IMR-90 (cell line): ENCODE results near the gene ABCA5. TPM values are rescaled to one million over a fixed set of nuclear protein-coding genes. Genes with fewer than 3 reads are reported as not detected.
A peak's percentile ranks its signal among the peaks of the same experiment; 100 is the strongest.

Experiments
- ATAC-seq: fragments of 200-7000 bp; cut with Tn5 transposase; 2 replicates; pipeline ENCODE4 v1.9.1; 2020; ENCODE audit warnings: low read depth, mild to moderate bottlenecking, moderate library complexity
- BruUV-seq: library from RNA; stranded (reverse); fragments of 400-500 nt; replicated peaks from 2 replicates; lab custom pipeline; 2021; lab: Mats Ljungman, UMichigan
- CTCF ChIA-PET: fragments of 300-600 bp; formaldehyde crosslinking; extraction: SDS; loops from one replicate; lab custom pipeline; 2021; ENCODE audit warnings: antibody characterized with exemption; lab: Yijun Ruan, JAX
- POLR2A ChIA-PET: fragments of 300-600 bp; sonication (Branson Sonifier 250); formaldehyde crosslinking; loops from one replicate; lab custom pipeline; 2022; ENCODE audit warnings: antibody characterized with exemption; ENCODE audit not compliant: unreplicated experiment; lab: Charles Lee
- DNase-seq: peaks from one replicate; pipeline ENCODE4 v3.0.0; 2013
- H2AFZ ChIP-seq: replicated peaks from 2 replicates; pipeline ENCODE3; 2013; ENCODE audit warnings: low read length, mild to moderate bottlenecking; ENCODE audit not compliant: poor library complexity
- H2AK5ac ChIP-seq: 2 replicates; pipeline ENCODE4 v1.6.1; 2013; ENCODE audit warnings: low read depth, low read length, inconsistent platforms
- H2AK9ac ChIP-seq: replicated peaks from 2 replicates; pipeline ENCODE3; 2013; ENCODE audit warnings: mild to moderate bottlenecking, low read depth, low read length, moderate library complexity; ENCODE audit not compliant: poor library complexity
- H2BK120ac ChIP-seq: 2 replicates; pipeline ENCODE4 v1.6.1; 2013; ENCODE audit warnings: low read depth, low read length, inconsistent platforms
- H2BK15ac ChIP-seq: 3 replicates; pipeline ENCODE4 v1.6.1; 2013; ENCODE audit warnings: low read depth, low read length, inconsistent platforms
- H2BK20ac ChIP-seq: 2 replicates; pipeline ENCODE4 v1.6.1; 2013; ENCODE audit warnings: low read depth, mild to moderate bottlenecking, inconsistent platforms, low read length, moderate library complexity
- H2BK5ac ChIP-seq: 2 replicates; pipeline ENCODE4 v1.6.1; 2013; ENCODE audit warnings: mild to moderate bottlenecking, low read depth, low read length, inconsistent platforms; ENCODE audit not compliant: poor library complexity, severe bottlenecking
- H3K14ac ChIP-seq: replicated peaks from 2 replicates; pipeline ENCODE4 v1.6.1; 2013; ENCODE audit warnings: low read depth, low read length, inconsistent platforms
- H3K18ac ChIP-seq: 2 replicates; pipeline ENCODE4 v1.6.1; 2013; ENCODE audit warnings: low read depth, low read length, control low read depth
- H3K23ac ChIP-seq: 2 replicates; pipeline ENCODE4 v1.6.1; 2013; ENCODE audit warnings: low read depth, low read length, inconsistent platforms
- H3K27ac ChIP-seq: 2 replicates; pipeline ENCODE4 v1.5.1; 2013; ENCODE audit warnings: mild to moderate bottlenecking, control low read depth, low read length; ENCODE audit not compliant: insufficient read depth
- H3K27me3 ChIP-seq: 2 replicates; pipeline ENCODE4 v1.6.1; 2013; ENCODE audit warnings: low read length; ENCODE audit not compliant: control insufficient read depth, insufficient read depth
- H3K36me3 ChIP-seq: 2 replicates; pipeline ENCODE4 v1.6.1; 2013; ENCODE audit warnings: low read length, mixed read lengths; ENCODE audit not compliant: control insufficient read depth, insufficient read depth
- H3K4ac ChIP-seq: 2 replicates; pipeline ENCODE4 v1.6.1; 2013; ENCODE audit warnings: low read depth, low read length, inconsistent platforms
- H3K4me1 ChIP-seq: 2 replicates; pipeline ENCODE4 v1.6.1; 2013; ENCODE audit warnings: low read length, mixed read lengths; ENCODE audit not compliant: control insufficient read depth, insufficient read depth
- H3K4me2 ChIP-seq: 2 replicates; pipeline ENCODE4 v1.6.1; 2013; ENCODE audit warnings: low read depth, mild to moderate bottlenecking, control low read depth, low read length, moderate library complexity
- H3K4me3 ChIP-seq: 2 replicates; pipeline ENCODE4 v1.5.1; 2013; ENCODE audit warnings: low read depth, mild to moderate bottlenecking, control low read depth, low read length, moderate library complexity; ENCODE audit not compliant: insufficient read depth
- H3K56ac ChIP-seq: 2 replicates; pipeline ENCODE4 v1.6.1; 2013; ENCODE audit warnings: low read length, inconsistent platforms; ENCODE audit not compliant: insufficient read depth; ENCODE audit errors: extremely low read depth
- H3K79me1 ChIP-seq, 2 experiments: 2 replicates each; pipeline ENCODE4 v1.6.1; 2013; ENCODE audit warnings: low read length in 2 of 2, inconsistent platforms in 1 of 2, low read depth in 1 of 2
- H3K9ac ChIP-seq: 2 replicates; pipeline ENCODE4 v1.6.1; 2013; ENCODE audit warnings: low read depth, low read length, control low read depth
- H3K9me1 ChIP-seq: 2 replicates; pipeline ENCODE4 v1.6.1; 2013; ENCODE audit warnings: low read length, inconsistent platforms; ENCODE audit not compliant: insufficient read depth
- H3K9me3 ChIP-seq: 2 replicates; pipeline ENCODE4 v1.6.1; 2013; ENCODE audit warnings: low read length; ENCODE audit not compliant: control insufficient read depth, insufficient read depth
- H4K20me1 ChIP-seq: 2 replicates; pipeline ENCODE4 v1.6.1; 2013; ENCODE audit warnings: low read length, inconsistent platforms; ENCODE audit not compliant: insufficient read depth
- H4K5ac ChIP-seq: 2 replicates; pipeline ENCODE4 v1.6.1; 2013; ENCODE audit warnings: mild to moderate bottlenecking, low read depth, low read length, control low read depth
- H4K8ac ChIP-seq, 2 experiments: 2 replicates each; pipeline ENCODE4 v1.6.1; 2013; ENCODE audit warnings: low read depth in 2 of 2, low read length in 2 of 2, control low read depth in 1 of 2, inconsistent platforms in 1 of 2
- H4K91ac ChIP-seq: 2 replicates; pipeline ENCODE4 v1.6.1; 2013; ENCODE audit warnings: low read depth, low read length, inconsistent platforms; ENCODE audit not compliant: insufficient read depth
- BHLHE40 ChIP-seq: fragments of 150-350 bp; IDR thresholded peaks from 2 replicates; pipeline ENCODE4 v1.6.1; 2016; ENCODE audit warnings: mild to moderate bottlenecking, low read depth, low read length
- CEBPB ChIP-seq: IDR thresholded peaks from 2 replicates; pipeline ENCODE4 v1.6.1; 2012; ENCODE audit warnings: low read depth, low read length, improper control_type of control experiment
- CHD1 ChIP-seq: IDR thresholded peaks from 2 replicates; pipeline ENCODE4 v1.6.1; 2012; ENCODE audit warnings: low read depth, low read length, improper control_type of control experiment
- FOS ChIP-seq: fragments of 150-350 bp; IDR thresholded peaks from 2 replicates; pipeline ENCODE4 v1.6.1; 2016; ENCODE audit warnings: low read depth, low read length
- MAFK ChIP-seq: IDR thresholded peaks from 2 replicates; pipeline ENCODE4 v1.6.1; 2012; ENCODE audit warnings: low read depth, low read length, improper control_type of control experiment
- MXI1 ChIP-seq: IDR thresholded peaks from 2 replicates; pipeline ENCODE4 v1.6.1; 2012; ENCODE audit warnings: low read depth, mild to moderate bottlenecking, low read length, moderate library complexity, borderline replicate concordance
- NFE2L2 ChIP-seq: fragments of 150-350 bp; IDR thresholded peaks from 2 replicates; pipeline ENCODE4 v1.6.1; 2016; ENCODE audit warnings: low read depth, mild to moderate bottlenecking, low read length
- POLR2A ChIP-seq: IDR thresholded peaks from 2 replicates; pipeline ENCODE4 v1.6.1; 2012; ENCODE audit warnings: mild to moderate bottlenecking, low read depth, low read length
- RAD21 ChIP-seq: IDR thresholded peaks from 2 replicates; pipeline ENCODE4 v1.6.1; 2012; ENCODE audit warnings: low read length, improper control_type of control experiment
- RCOR1 ChIP-seq: IDR thresholded peaks from 2 replicates; pipeline ENCODE4 v1.6.1; 2012; ENCODE audit warnings: mild to moderate bottlenecking, low read length, improper control_type of control experiment; ENCODE audit not compliant: insufficient replicate concordance
- RFX5 ChIP-seq: IDR thresholded peaks from 2 replicates; pipeline ENCODE4 v1.8.0; 2012; ENCODE audit warnings: low read depth, mild to moderate bottlenecking, low read length, moderate library complexity
- SMC3 ChIP-seq: fragments of 150-350 bp; IDR thresholded peaks from 2 replicates; pipeline ENCODE4 v1.6.1; 2016; ENCODE audit warnings: low read depth, mild to moderate bottlenecking, antibody characterized with exemption, low read length, moderate library complexity
- WGBS, 2 experiments: methylation state at CpG; one replicate each; pipeline versions ENCODE4 v1.1.5 to v1.1.7; 2013; ENCODE audit warnings: missing lambda C conversion rate in 2 of 2; ENCODE audit not compliant: insufficient read length in 1 of 2; ENCODE audit errors: extremely low coverage in 2 of 2; 5-methylcytosine and 5-hydroxymethylcytosine counted together
- dilution Hi-C: fragments of 300-500 bp; cut with HindIII; formaldehyde crosslinking; loops from one replicate; pipeline ENCODE4 v1.14.3; 2018; ENCODE audit warnings: low sequenced_read_pairs; ENCODE audit not compliant: unreplicated experiment
- in situ Hi-C: fragments of 300-500 bp; cut with MboI; formaldehyde crosslinking; loops from 3 replicates; pipeline ENCODE4 v1.14.3; 2019; ENCODE audit warnings: low sequenced_read_pairs, inconsistent platforms, mixed read lengths
- intact Hi-C: fragments of 100-400 bp; cut with micrococcal nuclease; formaldehyde crosslinking; loops from 2 replicates; pipeline ENCODE4 v1.10.0; 2022
- polyA plus RNA-seq, 3 experiments: library from polyadenylated mRNA; depleted of rRNA; stranded (reverse); fragments of >200 nt; gene quantifications; 2 replicates each; pipeline ENCODE4 v1.2.3, GENCODE V29; 2012; ENCODE audit warnings: low replicate concordance in 1 of 3
- total RNA-seq: library from RNA; depleted of rRNA; stranded (reverse); fragments of >200 nt; gene quantifications from 2 replicates; pipeline ENCODE4 v1.2.3, GENCODE V29; 2012
- TF ChIP-seq, protein P1 (sequence below): conservative IDR thresholded peaks from 2 replicates; pipeline ENCODE4 v1.5.1; 2012; ENCODE audit warnings: mild to moderate bottlenecking, low read depth, low read length, improper control_type of control experiment
- TF ChIP-seq, protein P2 (sequence below): fragments of 150-350 bp; IDR thresholded peaks from 2 replicates; pipeline ENCODE4 v1.6.1; 2017; ENCODE audit warnings: mild to moderate bottlenecking, antibody characterized with exemption, low read length, low read depth
- TF ChIP-seq, protein P3 (sequence below): fragments of 150-350 bp; IDR thresholded peaks from 2 replicates; pipeline ENCODE4 v1.6.1; 2016; ENCODE audit warnings: low read depth, mild to moderate bottlenecking, low read length, moderate library complexity, borderline replicate concordance

Gene ABCA5
- total and polyA plus RNA-seq, 2 of the 4 experiments (the other 2 are of a cell fraction) = 1.3 to 2.3 TPM

DNA sequence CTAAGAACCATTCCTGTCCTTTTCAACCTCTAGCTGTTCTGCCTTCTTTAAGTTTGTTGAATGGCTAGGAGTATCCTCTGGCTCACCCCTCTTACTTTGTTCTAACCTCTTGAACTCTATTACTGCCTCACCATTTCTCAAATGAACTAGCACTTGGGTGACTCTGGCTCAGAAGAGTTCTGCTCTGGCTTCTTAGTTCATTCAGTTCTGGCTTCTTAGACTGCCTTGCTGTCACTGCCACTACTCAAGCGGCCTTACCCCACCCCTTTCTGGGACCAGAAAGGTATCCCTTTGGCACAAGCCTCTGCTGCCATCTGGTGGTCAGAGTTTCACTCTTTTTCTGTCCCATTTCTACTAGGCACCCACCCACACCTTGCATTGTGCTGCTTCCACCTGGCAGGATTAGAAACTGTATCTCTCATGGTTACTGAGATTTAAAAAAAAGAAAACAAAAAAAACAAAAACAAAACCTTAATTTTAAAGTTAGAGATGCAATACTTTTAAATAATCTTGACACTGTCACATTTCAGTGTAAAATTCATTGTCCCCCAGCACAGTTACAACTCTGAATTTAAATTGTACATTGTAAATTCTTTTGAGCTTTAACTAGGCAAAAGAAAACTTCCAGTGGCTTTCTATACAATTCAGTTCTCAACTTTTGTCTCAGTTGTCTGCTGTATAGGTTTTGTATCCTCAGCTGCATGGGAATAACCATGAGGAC is 91.4 kb downstream of the ABCA5 start:
- H3K4me3 ChIP-seq = no peak overlapping the region
- no peaks in the 10 kb centered on the region for H3K79me1 ChIP-seq
- ATAC-seq (peak; percentile 94), DNase-seq (peak; percentile 70)
- intact Hi-C loops = loop anchor here (1.0 kb wide), 3 partner anchors 263 to 463 kb away; no protein-coding TSS in a partner anchor
- H3K23ac ChIP-seq = no peak overlapping the region
- no peak overlapping the region for H2BK120ac ChIP-seq
- H3K4me1 ChIP-seq = no peaks in the 10 kb centered on the region
- WGBS, 2 experiments = no CpG with 5 or more reads among the region's 1 CpG
- no peak overlapping the region for H4K91ac ChIP-seq
- H4K5ac ChIP-seq = no peak overlapping the region
- H3K4ac ChIP-seq = no peak overlapping the region
- in situ Hi-C loops = loop anchor here (5.0 kb wide), 1 partner anchor 458 kb away; no protein-coding TSS in a partner anchor
- H3K36me3 ChIP-seq = no peaks in the 10 kb centered on the region
- H3K4me2 ChIP-seq = no peak overlapping the region
- H3K27ac ChIP-seq = no peak overlapping the region
- H3K9me1 ChIP-seq = 0 out of 2 replicates have a peak, but pooled peaks cover 3% of the 10 kb centered on the region
- CTCF ChIA-PET = interaction anchor here (0.6 to 1.1 kb wide), 6 partner anchors 23 to 761 kb away, joined by 3 to 9 read pairs (median 4); no protein-coding TSS in a partner anchor
- no peak overlapping the region for H2AK9ac ChIP-seq
- no peak overlapping the region for H3K9ac ChIP-seq
- H4K8ac ChIP-seq = no peak overlapping the region
- no peak overlapping the region for H2BK15ac ChIP-seq
- H3K9me3 ChIP-seq = no peaks in the 10 kb centered on the region
- no TSS peak for BruUV-seq
- H3K14ac ChIP-seq = no peak overlapping the region
- POLR2A ChIA-PET = no interaction called here
- H2AK5ac ChIP-seq = no peak overlapping the region
- H2BK5ac ChIP-seq = no peak overlapping the region
- H2AFZ ChIP-seq = no peak overlapping the region
- H2BK20ac ChIP-seq = no peak overlapping the region
- dilution Hi-C loops = no loop called here
- no peaks in the 10 kb centered on the region for H3K27me3 ChIP-seq
- no peak overlapping the region for H3K56ac ChIP-seq
- H3K18ac ChIP-seq = no peak overlapping the region
- H4K20me1 ChIP-seq = no peaks in the 10 kb centered on the region
- TF ChIP-seq FOS (no peak), MXI1 (no peak), CEBPB (no peak), NFE2L2 (no peak), BHLHE40 (no peak), CHD1 (no peak), RAD21 (peak; percentile 81), POLR2A (no peak), RFX5 (no peak), RCOR1 (no peak), SMC3 (peak; percentile 73), MAFK (no peak)
- TF ChIP-seq, protein P1, sequence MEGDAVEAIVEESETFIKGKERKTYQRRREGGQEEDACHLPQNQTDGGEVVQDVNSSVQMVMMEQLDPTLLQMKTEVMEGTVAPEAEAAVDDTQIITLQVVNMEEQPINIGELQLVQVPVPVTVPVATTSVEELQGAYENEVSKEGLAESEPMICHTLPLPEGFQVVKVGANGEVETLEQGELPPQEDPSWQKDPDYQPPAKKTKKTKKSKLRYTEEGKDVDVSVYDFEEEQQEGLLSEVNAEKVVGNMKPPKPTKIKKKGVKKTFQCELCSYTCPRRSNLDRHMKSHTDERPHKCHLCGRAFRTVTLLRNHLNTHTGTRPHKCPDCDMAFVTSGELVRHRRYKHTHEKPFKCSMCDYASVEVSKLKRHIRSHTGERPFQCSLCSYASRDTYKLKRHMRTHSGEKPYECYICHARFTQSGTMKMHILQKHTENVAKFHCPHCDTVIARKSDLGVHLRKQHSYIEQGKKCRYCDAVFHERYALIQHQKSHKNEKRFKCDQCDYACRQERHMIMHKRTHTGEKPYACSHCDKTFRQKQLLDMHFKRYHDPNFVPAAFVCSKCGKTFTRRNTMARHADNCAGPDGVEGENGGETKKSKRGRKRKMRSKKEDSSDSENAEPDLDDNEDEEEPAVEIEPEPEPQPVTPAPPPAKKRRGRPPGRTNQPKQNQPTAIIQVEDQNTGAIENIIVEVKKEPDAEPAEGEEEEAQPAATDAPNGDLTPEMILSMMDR = peak; percentile 81
- TF ChIP-seq, protein P2, sequence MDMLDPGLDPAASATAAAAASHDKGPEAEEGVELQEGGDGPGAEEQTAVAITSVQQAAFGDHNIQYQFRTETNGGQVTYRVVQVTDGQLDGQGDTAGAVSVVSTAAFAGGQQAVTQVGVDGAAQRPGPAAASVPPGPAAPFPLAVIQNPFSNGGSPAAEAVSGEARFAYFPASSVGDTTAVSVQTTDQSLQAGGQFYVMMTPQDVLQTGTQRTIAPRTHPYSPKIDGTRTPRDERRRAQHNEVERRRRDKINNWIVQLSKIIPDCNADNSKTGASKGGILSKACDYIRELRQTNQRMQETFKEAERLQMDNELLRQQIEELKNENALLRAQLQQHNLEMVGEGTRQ = no peak
- TF ChIP-seq, protein P3, sequence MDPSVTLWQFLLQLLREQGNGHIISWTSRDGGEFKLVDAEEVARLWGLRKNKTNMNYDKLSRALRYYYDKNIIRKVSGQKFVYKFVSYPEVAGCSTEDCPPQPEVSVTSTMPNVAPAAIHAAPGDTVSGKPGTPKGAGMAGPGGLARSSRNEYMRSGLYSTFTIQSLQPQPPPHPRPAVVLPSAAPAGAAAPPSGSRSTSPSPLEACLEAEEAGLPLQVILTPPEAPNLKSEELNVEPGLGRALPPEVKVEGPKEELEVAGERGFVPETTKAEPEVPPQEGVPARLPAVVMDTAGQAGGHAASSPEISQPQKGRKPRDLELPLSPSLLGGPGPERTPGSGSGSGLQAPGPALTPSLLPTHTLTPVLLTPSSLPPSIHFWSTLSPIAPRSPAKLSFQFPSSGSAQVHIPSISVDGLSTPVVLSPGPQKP = no peak
